ENCODE measurements around the gene CRYBG3.

The CRYBG3 gene

DNA sequence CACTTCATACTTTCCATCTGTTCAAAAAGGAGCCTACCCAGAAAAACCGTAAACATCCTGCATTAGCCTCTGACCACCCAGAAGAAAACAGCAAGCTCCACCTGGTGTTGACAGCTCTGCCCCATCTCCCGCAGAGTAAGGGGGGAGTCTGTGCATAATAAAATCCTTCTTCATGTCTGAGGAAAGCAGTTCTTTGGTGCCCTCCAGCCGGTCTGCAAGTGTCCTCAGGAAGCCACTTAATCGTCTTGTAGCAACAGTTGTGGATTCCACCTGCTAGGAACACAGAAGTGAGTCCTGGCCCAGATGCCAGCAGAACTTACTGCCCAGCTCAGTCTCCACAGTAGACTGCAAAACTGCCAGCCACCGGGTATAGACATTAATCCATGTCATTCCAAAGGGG lies 127.9 kb downstream of the CRYBG3 start:
- no peak for FAIRE-seq

DNA sequence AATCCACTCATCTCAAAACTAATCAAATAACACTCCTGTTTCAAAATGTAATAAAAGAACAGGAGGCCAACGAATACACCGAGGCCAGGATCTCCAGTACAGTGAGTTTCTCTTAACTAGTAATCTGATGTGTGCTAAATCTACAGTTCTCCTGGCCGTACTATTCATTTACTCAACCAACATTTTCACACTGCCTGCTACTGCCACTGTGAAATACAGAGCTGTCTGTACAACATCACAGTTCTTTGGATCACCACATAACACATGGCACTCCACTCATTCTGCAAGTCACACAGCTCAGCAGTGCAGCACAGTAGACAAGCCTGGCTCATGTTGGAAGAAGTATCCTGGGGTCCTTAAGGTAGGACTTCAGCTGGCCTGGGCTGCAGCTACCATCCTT lies 128.5 kb downstream of the CRYBG3 start:
- FAIRE-seq: no peak

DNA sequence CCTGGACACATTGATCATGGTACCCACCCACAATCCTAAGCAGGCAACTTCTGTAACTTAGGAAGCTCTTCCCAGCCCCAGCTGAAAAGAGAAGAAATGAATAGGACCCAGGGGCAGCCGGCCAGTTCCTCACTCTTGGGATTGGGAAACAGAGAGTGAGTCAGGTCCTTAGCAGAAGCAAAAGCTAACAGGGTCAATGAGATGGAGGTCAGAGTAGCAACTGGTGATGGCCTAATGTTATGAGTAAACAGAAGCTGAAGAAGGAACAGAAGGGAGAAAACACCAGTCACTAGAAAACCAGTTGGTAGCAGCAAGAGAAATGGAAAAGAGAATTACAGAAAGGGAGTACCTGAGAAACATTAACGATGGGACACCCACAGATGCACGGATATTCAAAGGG lies 130.5 kb downstream of the CRYBG3 start:
- no peak for FAIRE-seq

DNA sequence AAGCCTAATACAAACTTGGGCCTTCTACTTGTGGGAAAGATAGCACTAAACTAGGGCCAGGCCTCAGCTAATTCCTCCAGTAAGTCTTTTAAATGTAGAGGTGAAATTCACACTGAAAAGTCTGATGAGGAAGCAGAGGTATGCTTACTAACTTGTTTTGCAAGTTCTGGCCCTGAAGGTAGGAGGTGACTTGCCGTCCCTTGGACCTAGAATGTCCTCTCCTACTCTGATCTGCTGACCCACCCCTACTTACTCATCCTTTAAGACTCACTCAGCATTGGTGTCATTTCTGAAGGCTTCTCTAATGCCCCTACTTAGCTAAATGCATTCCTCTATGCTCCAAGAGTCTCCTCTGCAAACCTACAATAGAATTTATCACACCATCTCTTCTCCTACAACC lies 131.1 kb downstream of the CRYBG3 start:
- no peak for FAIRE-seq

DNA sequence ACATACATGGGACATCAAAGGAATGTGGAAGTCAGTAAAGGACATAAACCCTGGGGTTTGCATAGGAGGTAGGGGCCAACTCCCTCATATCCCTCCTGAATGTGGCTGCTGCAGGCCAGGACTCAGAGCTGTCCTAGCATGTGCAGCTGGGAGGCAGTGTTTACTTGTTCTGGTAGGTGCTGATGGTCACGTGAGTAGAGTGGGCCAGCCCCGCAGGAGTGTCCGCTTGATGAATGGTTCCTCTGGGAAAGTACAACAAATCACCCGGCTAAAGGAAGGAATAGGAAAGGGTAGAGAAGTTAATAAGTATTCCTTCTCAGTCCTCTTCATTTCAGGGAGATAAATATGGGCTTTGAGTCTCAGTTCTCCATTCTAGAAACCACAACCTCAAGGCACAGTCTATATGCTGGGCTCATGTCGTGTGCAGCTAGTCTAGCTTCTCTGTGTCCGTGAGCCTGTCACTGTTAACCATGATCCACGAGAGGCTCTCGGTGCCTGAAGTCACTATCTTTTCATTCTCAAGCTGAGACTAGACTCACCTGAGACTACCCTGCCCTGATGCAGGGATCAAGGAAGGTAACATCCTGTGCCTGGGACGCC lies 132.5 kb downstream of the CRYBG3 start:
- no peak for FAIRE-seq

DNA sequence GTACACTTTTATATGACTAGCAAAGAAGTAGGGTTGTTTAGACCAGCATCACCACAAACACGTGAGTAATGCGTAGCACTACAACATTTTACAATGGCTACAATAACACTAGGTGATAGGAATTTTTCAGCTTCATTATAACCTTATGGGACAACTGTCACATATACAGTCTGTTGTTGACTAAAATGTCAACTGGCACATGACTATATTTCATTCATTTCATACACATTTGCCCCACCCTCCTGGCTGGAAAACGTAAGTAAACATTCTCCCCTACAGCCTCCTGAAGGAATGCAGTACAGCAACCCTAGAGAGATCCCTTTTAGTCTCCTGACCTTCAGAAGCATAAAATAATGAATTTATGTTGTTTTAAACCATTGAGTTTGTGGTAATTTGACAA lies 134.2 kb downstream of the CRYBG3 start:
- no peak for FAIRE-seq

DNA sequence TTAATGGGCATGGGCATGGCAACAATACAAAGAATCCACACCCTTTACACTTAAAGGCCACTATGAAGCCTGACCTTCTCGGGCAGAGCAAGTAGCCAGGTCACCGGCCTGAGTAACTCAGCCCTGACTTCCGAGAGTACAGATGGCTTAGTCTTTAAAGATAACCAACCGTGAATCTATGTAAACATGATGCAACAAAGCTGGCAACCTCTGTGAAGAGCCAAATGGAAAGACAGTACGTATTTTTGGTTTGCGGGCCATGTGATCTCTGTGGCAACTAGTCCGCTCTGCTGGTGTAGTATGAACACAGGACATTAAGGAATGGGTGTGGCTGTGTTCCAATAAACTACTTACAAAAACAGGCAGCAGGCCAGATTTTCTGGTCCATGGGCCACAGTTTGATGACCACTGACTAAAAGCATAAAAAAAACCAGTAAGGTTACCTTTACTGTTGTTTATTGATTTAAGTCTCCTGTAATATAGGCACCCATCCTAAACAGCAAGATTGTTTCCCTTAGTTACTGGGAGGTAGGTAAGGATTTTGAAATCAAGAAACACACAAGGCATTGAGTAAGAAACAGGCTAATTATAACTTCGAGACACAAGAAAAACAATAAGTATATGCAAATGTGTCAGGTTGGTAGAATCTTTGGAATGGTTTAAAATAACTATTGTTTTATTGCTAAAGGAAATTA lies 136.0 kb downstream of the CRYBG3 start:
- no peak for FAIRE-seq

DNA sequence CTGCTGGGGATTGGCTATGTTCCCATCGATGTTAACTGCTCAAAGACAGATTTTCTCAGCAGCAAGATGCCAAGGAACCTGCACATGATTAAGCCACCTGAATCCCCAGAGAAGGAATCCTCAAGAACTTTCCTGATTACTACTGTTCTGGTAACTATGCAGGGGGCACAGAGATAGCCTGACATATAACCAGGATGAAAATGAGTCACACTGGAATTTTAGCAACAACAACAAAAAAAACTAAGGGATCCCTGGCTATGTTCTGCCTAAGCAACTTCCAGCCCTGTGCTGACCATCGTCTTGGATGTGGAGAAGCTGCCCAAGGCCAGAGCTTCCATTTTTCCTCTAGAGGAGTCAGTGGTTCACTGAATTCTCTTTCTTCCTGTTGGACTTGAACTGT lies 136.6 kb downstream of the CRYBG3 start:
- no peak for FAIRE-seq

DNA sequence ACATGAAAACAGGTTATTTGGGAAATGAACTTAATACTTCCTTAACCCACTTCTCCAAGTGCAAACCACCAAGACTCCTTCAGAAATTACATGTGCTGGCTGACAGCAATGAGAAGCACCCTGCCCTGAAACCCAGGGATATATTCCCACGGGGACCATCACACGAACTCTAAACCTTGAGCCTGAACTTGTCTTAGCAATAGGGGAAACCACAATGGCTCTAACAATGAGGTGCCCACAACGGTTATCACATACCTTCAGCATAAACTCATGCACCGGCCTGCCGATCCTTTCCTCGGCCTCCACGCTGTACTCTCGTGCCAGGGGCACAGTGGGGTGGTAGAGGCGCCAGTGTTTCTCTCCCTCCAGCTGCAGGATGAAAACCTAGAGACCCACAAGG lies 137.0 kb downstream of the CRYBG3 start:
- FAIRE-seq: no peak

DNA sequence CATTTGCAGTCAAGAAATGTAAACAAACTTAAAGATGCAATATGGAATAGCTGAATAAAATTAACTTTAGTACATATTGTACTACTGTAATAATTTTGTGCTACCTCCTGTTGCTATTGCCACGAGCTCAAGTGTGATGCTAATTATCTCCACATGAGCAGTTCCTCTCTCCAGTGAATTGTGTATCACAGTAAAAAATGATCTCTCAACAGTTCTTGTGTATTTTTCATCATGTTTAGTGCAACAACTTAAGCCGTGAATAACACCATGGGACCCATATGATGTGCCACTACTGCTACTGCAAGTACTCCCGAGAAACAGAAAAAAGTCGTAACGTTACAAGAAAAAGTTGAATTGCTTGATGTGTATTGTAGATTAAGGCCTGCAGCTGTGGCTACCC lies 138.1 kb downstream of the CRYBG3 start:
- no peak for FAIRE-seq

DNA sequence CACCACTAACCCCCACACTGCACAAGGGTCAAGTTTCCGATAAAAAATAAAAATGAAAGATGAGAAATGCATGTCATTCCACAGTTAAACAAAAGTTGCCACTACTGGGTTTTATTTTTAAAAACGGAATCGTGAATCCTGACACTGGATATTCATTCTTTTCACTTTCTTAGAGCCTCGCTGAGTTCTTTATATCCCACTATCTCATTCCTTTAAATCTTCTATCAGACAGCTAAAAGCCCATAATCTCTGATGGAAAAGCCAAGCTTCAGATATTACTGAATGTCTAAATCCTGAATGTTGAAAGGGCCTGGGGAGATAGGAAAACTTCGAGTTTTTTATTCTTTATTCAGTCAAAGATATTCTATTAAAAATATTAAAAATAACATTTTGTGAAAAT lies 138.7 kb downstream of the CRYBG3 start:
- FAIRE-seq: no peak

DNA sequence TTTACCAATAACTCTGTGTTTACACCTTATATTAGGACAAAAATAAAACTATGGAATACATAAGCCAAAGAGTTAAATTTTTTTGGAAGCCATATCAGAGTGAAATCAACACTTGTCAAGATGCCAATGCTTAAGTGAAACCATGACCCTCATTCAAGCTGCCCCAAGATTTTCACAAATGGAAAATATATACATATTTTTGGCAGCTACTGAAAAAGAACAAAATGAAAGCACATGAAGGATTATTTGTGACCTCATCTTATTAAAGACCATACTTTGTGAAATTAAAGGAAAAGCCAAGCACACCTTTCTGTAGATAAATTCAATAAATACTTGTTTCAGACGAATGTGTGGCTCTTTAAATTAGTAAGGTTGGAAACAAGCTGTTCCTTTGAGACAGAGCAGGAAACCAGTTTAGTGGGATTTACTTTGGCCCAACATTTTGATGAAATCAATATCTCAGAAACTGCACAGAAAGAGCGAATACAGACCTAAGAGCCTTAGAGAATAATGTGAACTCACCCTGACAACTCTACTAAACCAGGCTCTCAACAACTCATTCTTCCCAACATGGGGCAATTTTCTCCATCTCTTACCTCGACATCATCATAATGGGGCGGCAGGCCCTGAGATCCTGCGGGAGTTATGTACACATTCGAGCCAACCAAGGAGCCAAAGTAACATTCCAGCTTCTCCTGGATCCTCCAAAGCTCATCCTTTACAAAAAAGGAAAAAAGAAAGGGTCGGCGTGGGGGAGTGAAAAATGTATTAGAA lies 139.4 kb downstream of the CRYBG3 start:
- no peak for FAIRE-seq

DNA sequence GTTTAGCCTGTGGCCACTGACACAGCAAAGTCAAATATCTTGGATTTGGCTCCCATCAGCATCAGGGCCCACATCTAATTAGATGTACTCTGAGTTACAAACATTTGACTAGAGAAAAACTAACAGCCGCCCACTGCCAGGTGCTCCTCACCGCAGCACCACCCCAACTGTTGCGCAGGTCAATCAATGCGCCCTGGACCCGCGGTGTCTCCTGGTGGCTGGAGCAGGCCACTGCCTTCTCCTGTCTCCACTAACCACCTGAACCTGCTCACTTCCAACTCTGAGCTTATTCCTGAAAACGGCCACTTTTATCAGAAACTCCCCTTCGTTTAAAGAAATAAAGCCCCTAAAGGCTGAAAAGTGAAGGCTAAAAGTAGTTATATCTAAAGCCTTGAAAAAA lies 146.2 kb downstream of the CRYBG3 start:
- no peak for FAIRE-seq

DNA sequence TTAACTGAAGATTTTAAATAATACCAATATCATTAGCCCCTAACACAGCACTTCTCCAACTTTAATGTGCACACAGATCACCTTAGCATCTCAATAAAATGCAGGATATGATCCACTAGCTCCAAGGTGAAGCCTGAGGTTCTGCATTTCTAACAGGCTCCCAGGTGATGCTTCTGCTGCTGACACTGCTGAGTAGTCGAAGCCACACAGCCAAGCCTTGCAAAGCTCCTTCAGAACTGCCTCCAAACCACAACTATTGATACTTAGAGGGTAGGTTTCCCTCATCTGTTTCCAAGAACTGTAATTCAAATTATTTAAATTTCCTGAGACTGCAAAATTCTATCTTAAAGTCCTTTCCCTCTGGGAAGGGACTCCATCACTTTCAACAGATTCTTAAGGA lies 146.6 kb downstream of the CRYBG3 start:
- no peak for FAIRE-seq

DNA sequence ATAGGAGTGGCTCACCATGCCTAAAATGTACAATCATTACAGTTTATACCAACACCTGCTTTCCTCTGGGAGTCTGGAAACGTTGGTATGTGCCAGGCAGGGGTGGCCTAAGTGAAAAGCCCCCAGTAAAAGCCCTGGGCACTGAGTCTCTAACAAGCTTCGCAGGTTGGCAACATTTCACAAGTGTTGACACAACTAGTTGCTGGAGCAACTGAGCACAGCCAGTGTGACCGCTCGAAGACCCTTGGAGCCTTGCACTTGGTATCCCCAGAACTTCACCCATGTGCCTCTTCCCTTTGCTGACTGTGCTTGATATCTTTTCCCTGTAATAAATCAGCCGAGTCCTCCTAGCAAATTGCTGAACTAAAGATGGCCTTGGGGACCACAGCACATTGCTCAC lies 147.7 kb downstream of the CRYBG3 start:
- no peak for FAIRE-seq

DNA sequence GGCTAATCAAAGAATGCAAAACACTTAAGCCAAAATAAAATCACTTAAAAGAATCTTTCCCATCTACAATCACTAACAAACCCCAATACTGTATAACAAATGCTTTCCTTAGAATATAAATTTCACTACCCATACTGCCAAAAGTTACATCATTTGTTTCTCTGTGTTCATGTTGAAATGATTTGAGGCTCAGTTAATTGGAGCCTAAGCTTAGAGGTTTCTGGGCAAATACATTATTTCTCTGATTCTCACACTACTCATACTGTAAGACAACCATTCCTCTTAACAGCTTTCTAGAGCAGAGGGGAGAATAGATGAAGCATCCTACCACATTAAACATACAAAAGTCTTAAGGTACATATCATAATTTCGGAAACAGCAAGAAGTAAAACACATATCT lies 148.3 kb downstream of the CRYBG3 start:
- no peak for FAIRE-seq

DNA sequence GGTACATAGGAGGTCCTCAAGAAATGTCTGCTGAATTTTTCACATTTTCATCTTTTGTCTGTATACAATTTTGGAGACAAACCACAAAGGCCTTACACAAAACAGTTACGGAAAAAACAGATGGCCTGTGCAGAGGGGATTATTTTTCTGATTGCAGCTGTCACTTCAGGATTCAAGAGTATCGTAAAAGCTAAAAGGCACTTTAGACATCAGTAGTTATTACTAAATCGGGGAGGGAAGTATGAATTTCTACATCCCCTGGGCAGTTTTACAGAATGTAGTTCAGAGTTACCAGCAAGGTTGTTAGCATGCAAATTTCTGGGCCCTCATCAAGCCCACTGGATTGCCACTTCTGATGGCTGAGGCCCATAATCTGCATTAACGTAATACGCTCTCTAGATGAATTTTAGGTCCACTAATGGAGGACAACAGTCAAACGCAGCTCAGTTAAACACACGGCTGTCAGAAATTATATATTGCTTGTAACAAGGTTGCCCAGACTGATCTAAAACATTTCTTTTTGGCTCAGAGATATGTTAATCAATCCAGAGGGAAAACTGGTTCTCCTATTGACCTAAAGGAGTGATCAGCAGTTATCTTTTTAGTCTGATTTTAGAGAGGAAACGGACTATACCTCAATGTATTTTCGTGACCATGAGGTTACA lies 149.3 kb downstream of the CRYBG3 start:
- FAIRE-seq: no peak

DNA sequence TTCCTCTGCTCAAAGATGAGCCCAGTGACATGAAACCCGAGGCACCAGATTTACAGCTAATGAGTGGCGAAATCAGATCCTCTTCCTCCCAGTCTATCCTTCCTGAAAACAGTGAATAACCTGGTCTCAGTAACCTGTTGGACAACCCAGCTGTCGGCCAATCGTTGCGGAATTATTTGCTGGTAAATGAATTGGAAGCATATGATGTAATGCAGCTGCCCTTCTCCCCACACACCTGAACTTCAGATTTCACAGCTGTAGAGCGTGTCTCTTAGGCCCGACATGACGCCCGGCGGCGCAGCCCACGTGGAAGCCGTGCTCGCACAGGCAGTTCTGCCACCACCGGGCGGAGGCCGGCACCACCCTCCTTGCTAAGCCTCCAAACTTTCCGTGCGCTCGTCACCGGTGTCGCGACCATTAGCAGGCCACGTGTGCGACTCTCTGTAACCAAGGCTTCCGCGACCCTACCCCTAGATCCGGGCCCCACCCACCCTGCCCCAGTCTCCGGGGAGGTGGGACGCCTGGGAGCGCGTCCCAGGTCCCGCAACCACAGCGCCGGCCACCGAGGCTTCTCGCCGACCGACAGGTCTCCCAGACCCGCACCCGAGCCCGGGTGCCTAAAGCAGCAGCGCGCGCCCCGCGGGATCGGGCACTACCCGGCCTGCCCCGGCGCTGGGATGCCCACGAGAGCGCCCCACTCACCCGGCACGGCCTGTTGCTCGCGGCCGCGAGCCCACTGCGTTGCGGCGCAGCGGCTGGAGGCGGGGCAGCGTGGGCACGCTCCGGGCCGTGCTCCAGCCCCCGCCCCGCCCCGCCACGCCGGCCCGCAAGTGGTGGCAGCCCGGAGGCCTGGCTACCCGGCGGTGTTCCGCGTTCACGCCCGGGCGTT lies 150.1 kb downstream of the CRYBG3 start, which contains the start of gene RIOX2:
Gene RIOX2, minus strand, starts transcription at position 753 of the 889 bp plus-strand sequence. CDS start 4,838 bp downstream, outside the sequence.
- no peak for FAIRE-seq

DNA sequence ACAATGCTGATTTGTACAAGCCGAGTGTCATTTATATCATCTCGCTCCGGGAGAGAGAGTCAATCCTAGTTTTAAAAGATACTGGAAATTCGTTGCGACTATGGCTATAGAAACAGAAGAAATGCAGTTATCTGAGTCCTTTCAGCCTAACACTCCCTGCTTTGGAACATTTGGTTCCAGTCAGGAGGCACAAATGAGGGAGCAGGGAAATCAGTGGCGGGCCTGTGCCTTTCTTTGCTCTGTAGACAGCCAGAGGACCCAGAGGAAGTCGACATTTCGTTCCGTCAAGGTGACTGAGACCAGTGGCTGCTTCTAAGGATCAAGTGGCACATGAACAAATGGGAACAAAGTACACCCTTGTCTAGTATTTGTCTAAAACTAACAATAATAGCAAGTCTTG lies 151.2 kb downstream of the CRYBG3 start:
- no peak for FAIRE-seq

DNA sequence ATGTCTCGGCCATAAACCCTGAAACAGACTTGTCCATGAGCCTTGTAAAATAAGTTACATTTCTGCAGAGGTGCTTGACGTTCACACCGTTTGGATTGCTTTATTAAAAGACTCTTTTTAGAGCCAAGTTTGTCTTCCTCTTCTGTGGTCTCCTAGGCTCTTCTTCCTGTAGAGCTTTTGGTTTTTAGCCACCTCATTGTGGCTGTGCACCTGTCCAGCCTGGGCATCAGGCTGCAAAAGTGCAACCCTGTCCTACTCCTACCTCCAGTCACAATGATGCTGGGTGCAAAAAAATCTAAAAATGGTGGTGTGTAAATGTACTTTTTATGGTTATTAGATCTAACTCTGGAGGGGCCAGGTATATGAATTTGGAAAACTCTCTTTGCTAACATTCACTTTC lies 153.2 kb downstream of the CRYBG3 start:
- no peak for FAIRE-seq

DNA sequence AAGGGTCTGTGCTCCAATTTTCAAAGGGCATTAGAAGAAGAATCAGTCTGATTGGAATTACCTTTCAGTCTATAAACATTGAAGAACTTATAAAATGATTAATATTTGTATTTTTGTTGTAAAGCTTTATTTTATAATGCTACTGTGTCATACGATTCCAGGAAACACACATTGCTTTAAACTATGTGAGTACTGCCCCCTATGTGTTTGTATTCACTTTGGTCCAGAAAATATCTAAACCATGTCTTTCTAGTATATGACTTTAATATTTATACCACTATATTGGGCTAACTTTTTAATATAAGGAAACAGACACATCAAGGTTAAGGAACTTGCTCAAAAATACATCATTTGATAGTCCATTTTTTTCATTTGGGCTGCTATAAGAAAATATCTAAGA lies 153.7 kb downstream of the CRYBG3 start:
- no peak for FAIRE-seq

DNA sequence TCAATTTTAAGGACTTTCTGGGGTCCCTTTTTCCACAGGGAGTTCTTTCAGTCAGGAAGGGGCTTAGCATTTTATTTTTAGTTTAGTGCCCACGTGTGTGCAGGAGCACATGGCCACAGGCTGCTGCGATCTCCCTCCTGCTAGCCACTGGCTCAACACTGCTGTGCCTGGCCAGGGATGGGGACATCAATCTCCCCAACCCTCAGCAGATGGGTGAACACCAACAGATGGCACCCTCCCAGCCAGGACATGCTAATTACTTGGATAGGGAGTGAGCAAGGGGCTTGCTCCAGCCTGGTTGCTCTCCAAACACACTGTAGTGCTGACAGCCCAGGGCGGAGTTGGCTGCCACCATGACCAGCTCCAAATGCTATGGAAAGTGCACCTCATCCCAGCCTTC lies 157.8 kb downstream of the CRYBG3 start:
- FAIRE-seq: no peak

DNA sequence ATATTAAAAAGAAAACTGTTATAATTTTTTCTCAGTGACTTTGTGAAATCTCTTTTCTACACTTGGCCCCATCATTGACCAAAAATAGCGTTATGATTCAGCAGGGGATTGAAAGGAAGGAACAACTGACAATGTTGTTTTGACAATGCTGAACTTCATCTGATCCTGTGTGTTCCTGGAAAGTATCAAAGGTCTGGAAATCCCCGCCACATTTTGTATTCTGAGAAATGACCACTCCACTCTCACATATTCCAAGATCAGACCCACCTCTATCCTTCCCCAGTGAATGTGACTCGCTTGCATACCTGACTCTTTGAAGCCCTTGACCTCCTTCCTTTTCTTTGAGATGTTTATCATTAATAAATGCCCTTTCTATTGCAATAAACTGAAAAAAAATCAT lies 160.1 kb downstream of the CRYBG3 start:
- FAIRE-seq: no peak
